ENCODE measurements around the gene LTF. TPM values are rescaled to one million over a fixed set of nuclear protein-coding genes. Genes with fewer than 3 reads are reported as not detected.

LTF gene
- polyA plus RNA-seq, 1 donor from 2014 or later = not detected

DNA sequence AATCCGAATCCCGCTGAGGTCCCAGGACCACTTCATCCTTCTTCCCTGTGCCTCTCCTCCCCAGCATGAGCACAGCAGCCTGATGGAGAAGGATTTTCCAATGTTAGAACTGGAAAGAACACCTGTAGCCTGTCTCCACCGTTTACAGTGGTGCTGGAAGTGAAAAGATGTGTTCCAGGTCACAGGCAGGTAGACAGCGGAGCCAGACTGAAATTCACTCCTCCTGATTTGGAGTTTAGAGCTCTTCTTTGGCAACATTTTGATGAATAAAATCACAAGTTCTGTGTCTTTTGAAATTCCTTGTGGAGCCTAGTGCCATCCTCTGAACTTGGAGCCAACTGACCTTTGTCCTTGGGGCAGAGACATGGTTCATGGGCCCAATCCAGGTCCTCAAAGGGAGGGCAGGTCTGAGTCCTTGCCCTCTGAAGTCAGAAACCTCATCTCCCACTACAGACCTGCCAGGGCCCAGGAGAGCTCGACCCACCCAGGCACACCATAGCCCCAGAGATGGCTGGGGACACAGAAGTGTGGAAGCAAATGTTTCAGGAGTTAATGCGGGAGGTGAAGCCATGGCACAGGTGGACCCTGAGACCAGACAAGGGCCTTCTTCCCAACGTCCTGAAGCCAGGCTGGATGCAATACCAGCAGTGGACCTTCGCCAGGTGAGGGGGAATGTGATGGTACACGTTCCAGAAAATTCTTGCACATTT, 33.0 kb upstream of the LTF start, which contains the start of gene RTP3:
RTP3 (plus strand) TSS at position 421 of the 710 bp plus-strand sequence; CDS start at position 508, 87 bp downstream.
- H3K9ac ChIP-seq (ENCODE audit: low read length) = no peak within 1 kb of the TSS
- H3K9me2 ChIP-seq (ENCODE audit: insufficient read depth, low read length) = no peaks in the 10 kb centered on the region
- H3K27ac ChIP-seq (ENCODE audit: low read length) = no peak within 1 kb of the TSS
- TF ChIP-seq MXI1 (conservative IDR thresholded peaks at IDR 0.05; ENCODE audit: poor library complexity, severe bottlenecking) (no peak), REST (IDR thresholded peaks at IDR 0.05; ENCODE audit: borderline replicate concordance) (no peak), TAF1 (IDR thresholded peaks at IDR 0.05; ENCODE audit: low read depth) (no peak), CTCF (IDR thresholded peaks at IDR 0.05; ENCODE audit: poor library complexity, severe bottlenecking) (no peak), POLR2AphosphoS5 (IDR thresholded peaks at IDR 0.05) (no peak)
- H3K4me2 ChIP-seq (ENCODE audit: low read length) = no peak within 1 kb of the TSS
- H3K9me3 ChIP-seq (ENCODE audit: low read length) = no peaks in the 10 kb centered on the region
- no peaks in the 10 kb centered on the region for H3K36me3 ChIP-seq (ENCODE audit: insufficient read depth, low read length)
- H3K79me2 ChIP-seq (replicated peaks; ENCODE audit: insufficient read depth, low read length) = no peaks in the 10 kb centered on the region
- no peaks in the 10 kb centered on the region for H4K20me1 ChIP-seq (ENCODE audit: insufficient read depth)
- no peak within 1 kb of the TSS for H2AFZ ChIP-seq (ENCODE audit: low read depth, low read length)
- H3K27me3 ChIP-seq (ENCODE audit: insufficient read depth, low read depth, low read length) = no peaks in the 10 kb centered on the region
- H3F3A ChIP-seq (ENCODE audit: insufficient read depth, low read length, poor library complexity, severe bottlenecking) = no peaks in the 10 kb centered on the region
- no peak within 1 kb of the TSS for H3K4me3 ChIP-seq (ENCODE audit: low read length)

- Histone ChIP-seq H3K4me3 (ENCODE audit: low read length) (no peak overlapping the region), H3K9ac (ENCODE audit: low read length) (no peak overlapping the region), H4K20me1 (ENCODE audit: insufficient read depth) (no peaks in the 10 kb centered on the region), H3K9me3 (ENCODE audit: low read length) (no peaks in the 10 kb centered on the region), H3F3A (ENCODE audit: insufficient read depth, low read length, poor library complexity, severe bottlenecking) (no peaks in the 10 kb centered on the region), H3K36me3 (ENCODE audit: insufficient read depth, low read length) (no peaks in the 10 kb centered on the region), H3K27me3 (ENCODE audit: insufficient read depth, low read depth, low read length) (no peaks in the 10 kb centered on the region), H2AFZ (ENCODE audit: low read depth, low read length) (no peak overlapping the region), H3K9me2 (ENCODE audit: insufficient read depth, low read length) (no peaks in the 10 kb centered on the region), H3K79me2 (replicated peaks; ENCODE audit: insufficient read depth, low read length) (no peaks in the 10 kb centered on the region), H3K4me2 (ENCODE audit: low read length) (no peak overlapping the region), H3K27ac (ENCODE audit: low read length) (no peak overlapping the region)
- TF ChIP-seq MXI1 (conservative IDR thresholded peaks at IDR 0.05; ENCODE audit: poor library complexity, severe bottlenecking) (no peak), RAD21 (conservative IDR thresholded peaks at IDR 0.05) (no peak), TAF1 (IDR thresholded peaks at IDR 0.05; ENCODE audit: low read depth) (no peak), REST (IDR thresholded peaks at IDR 0.05; ENCODE audit: borderline replicate concordance) (no peak), EP300 (conservative IDR thresholded peaks at IDR 0.05; ENCODE audit: poor library complexity, severe bottlenecking) (no peak), POLR2AphosphoS5 (IDR thresholded peaks at IDR 0.05) (no peak), SMC3 (conservative IDR thresholded peaks at IDR 0.05; ENCODE audit: poor library complexity) (no peak)
These were observed 32.2 kb upstream of the LTF start for GRCh38 chr3:46496746-46497555.
